ENCODE measurements around the gene CCDC157. TPM values are rescaled to one million over a fixed set of nuclear protein-coding genes. Genes with fewer than 3 reads are reported as not detected.

The CCDC157 gene
- total RNA-seq, 2 donors from 2014 or later = 6.1 to 7.2 TPM

DNA sequence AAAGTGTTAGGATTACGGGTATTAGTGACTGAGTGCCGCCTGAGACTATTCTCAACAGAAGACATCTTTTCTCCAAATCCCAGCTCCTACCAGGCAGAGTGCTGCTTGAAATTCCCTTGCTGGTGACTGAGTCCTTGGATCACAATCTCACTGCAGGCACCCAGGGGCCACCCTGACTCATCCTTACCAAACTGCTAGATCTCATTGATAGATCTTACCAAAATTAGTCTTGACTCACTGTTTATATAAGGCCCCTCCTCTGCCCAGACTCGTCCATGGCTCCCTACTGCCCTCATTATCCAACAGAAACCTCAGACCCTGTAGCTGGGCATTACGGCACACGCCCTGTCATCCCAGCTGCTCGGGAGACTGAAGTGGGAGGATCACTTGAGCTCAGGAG, 44.8 kb upstream of the CCDC157 start:
- Histone ChIP-seq H3K4me3 (ENCODE audit: low read length) (no peak overlapping the region), H3K4me1 (ENCODE audit: control insufficient read depth, insufficient read depth, low read length) (peaks cover 6% of the 10 kb centered on the region), H3K27ac (ENCODE audit: low read depth, low read length) (no peak overlapping the region), H3K9me3 (ENCODE audit: control insufficient read depth, low read length) (no peaks in the 10 kb centered on the region), H3K36me3 (ENCODE audit: control insufficient read depth, insufficient read depth, low read length) (peaks cover 6% of the 10 kb centered on the region), H3K9ac (ENCODE audit: extremely low read depth, low read length, poor library complexity, severe bottlenecking) (no peak overlapping the region), H3K27me3 (ENCODE audit: control insufficient read depth, insufficient read depth, low read length, poor library complexity, severe bottlenecking) (no peaks in the 10 kb centered on the region)
- TF ChIP-seq, protein P1, sequence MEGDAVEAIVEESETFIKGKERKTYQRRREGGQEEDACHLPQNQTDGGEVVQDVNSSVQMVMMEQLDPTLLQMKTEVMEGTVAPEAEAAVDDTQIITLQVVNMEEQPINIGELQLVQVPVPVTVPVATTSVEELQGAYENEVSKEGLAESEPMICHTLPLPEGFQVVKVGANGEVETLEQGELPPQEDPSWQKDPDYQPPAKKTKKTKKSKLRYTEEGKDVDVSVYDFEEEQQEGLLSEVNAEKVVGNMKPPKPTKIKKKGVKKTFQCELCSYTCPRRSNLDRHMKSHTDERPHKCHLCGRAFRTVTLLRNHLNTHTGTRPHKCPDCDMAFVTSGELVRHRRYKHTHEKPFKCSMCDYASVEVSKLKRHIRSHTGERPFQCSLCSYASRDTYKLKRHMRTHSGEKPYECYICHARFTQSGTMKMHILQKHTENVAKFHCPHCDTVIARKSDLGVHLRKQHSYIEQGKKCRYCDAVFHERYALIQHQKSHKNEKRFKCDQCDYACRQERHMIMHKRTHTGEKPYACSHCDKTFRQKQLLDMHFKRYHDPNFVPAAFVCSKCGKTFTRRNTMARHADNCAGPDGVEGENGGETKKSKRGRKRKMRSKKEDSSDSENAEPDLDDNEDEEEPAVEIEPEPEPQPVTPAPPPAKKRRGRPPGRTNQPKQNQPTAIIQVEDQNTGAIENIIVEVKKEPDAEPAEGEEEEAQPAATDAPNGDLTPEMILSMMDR (conservative IDR thresholded peaks at IDR 0.05) = no peak
- WGBS, 2 experiments (ENCODE audit: insufficient coverage in 1 of 2, insufficient read length in 1 of 2) = 90 to 94% methylated on average over 3 to 6 of the region's 6 CpGs
- Mint-ChIP-seq H3K27me3 (ENCODE audit: insufficient read depth) (no peaks in the 10 kb centered on the region), H3K36me3 (ENCODE audit: low read depth) (peaks cover 13% of the 10 kb centered on the region), H3K9me3 (no peaks in the 10 kb centered on the region), H3K4me3 (no peak overlapping the region), H3K27ac (no peak overlapping the region), H3K4me1 (peaks cover 18% of the 10 kb centered on the region)
- DNase-seq = no peak

DNA sequence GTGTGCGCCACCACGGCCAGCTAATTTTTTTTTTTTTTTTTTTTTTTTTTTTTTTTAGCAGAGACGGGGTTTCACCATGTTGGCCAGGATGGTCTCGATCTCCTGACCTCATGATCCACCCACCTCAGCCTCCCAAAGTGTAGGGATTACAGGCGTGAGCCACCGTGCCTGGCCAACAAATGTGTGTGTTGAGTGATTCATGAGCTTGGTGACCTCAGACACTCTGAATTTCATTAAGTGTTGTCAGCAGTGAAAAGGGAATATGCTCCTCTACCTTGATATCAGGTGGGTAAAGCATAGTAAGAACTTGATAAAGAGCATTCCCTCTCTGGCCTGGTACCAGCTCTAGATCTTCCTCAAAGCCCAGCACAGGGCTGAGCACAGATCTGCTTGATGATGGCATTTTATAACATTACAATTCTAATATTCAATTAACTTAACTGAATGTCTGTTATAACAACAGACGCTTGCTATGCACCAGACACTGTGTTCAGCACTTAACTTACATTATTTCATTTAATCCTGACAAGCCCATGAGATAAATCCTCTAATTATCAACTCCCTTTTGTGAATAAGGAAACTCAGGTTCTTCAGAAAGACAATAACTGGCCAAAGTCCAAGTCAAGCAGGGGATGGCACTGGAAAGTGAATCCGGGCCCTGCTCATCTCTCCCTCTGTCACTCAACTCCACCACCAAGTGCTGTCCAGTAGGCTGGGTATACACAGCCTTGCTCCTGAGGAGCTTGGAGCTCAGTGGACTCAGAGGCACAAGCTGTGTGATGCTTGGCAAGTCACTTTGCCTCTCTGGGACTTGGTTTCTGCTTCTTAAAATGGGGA, 43.1 kb upstream of the CCDC157 start:
- Mint-ChIP-seq H3K27me3 (ENCODE audit: insufficient read depth) (no peaks in the 10 kb centered on the region), H3K27ac (no peak overlapping the region), H3K9me3 (no peaks in the 10 kb centered on the region), H3K4me1 (peaks cover 31% of the 10 kb centered on the region), H3K36me3 (ENCODE audit: low read depth) (peaks cover 13% of the 10 kb centered on the region), H3K4me3 (no peak overlapping the region)
- peaks cover 6% of the 10 kb centered on the region for H3K36me3 ChIP-seq (ENCODE audit: control insufficient read depth, insufficient read depth, low read length)
- TF ChIP-seq, protein P1 (conservative IDR thresholded peaks at IDR 0.05) = no peak
- peaks cover 10% of the 10 kb centered on the region for H3K4me1 ChIP-seq (ENCODE audit: control insufficient read depth, insufficient read depth, low read length)
- H3K9ac ChIP-seq (ENCODE audit: extremely low read depth, low read length, poor library complexity, severe bottlenecking) = no peak overlapping the region
- 94 to 95% methylated on average over 4 to 7 of the region's 8 CpGs for WGBS, 2 experiments (ENCODE audit: insufficient coverage in 1 of 2, insufficient read length in 1 of 2)
- H3K27me3 ChIP-seq (ENCODE audit: control insufficient read depth, insufficient read depth, low read length, poor library complexity, severe bottlenecking) = no peaks in the 10 kb centered on the region
- DNase-seq = no peak
- no peak overlapping the region for H3K4me3 ChIP-seq (ENCODE audit: low read length)
- no peak overlapping the region for H3K27ac ChIP-seq (ENCODE audit: low read depth, low read length)
- H3K9me3 ChIP-seq (ENCODE audit: control insufficient read depth, low read length) = no peaks in the 10 kb centered on the region

DNA sequence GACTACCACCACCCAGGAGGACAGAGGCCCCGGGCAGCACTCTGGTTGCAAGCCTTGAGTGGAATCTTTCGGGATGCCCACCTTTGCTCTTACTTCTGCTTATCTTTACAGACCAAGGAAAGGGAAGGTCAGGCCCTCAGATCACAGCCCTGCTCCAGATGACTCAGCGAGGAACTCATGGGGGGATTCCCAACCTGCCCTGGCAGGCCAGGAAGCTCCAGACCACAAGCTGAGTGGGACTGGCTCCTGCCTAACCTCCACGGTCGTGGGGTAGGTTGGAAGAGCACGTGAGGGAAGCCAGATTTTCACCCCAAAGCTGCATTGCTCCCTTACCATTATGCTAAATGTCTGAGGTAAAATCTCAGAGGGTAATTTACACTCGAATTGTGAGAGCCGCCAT, 41.9 kb upstream of the CCDC157 start:
- H3K36me3 ChIP-seq (ENCODE audit: control insufficient read depth, insufficient read depth, low read length) = peaks cover 6% of the 10 kb centered on the region
- TF ChIP-seq, protein P1 (conservative IDR thresholded peaks at IDR 0.05) = no peak
- peaks cover 33% of the 10 kb centered on the region for H3K4me1 Mint-ChIP-seq
- H3K27me3 ChIP-seq (ENCODE audit: control insufficient read depth, insufficient read depth, low read length, poor library complexity, severe bottlenecking) = no peaks in the 10 kb centered on the region
- no peak overlapping the region for H3K9ac ChIP-seq (ENCODE audit: extremely low read depth, low read length, poor library complexity, severe bottlenecking)
- no peak overlapping the region for H3K4me3 ChIP-seq (ENCODE audit: low read length)
- peaks cover 15% of the 10 kb centered on the region for H3K36me3 Mint-ChIP-seq (ENCODE audit: low read depth)
- no peaks in the 10 kb centered on the region for H3K9me3 Mint-ChIP-seq
- H3K27ac ChIP-seq (ENCODE audit: low read depth, low read length) = no peak overlapping the region
- no peak overlapping the region for H3K4me3 Mint-ChIP-seq
- H3K27me3 Mint-ChIP-seq (ENCODE audit: insufficient read depth) = no peaks in the 10 kb centered on the region
- 71 to 88% methylated on average over 5 to 8 of the region's 8 CpGs for WGBS, 2 experiments (ENCODE audit: insufficient coverage in 1 of 2, insufficient read length in 1 of 2)
- H3K27ac Mint-ChIP-seq = no peak overlapping the region
- H3K9me3 ChIP-seq (ENCODE audit: control insufficient read depth, low read length) = no peaks in the 10 kb centered on the region
- no peak for DNase-seq
- H3K4me1 ChIP-seq (ENCODE audit: control insufficient read depth, insufficient read depth, low read length) = peaks cover 10% of the 10 kb centered on the region

All from endodermal cell (in vitro differentiated cells).